Muscle layer of colon (tissue), 2 donors: ENCODE results near the gene COX19.
"Not testable (repeated sequence)": the region's sequence is repeated elsewhere in the genome, so short reads cannot be mapped to it uniquely, and the experiment has no call there.

ENCODE experiments used
- H3K27ac ChIP-seq: one replicate; pipeline ENCODE4 v1.7.0; 2013; ENCODE audit warnings: low read depth, mild to moderate bottlenecking, low read length, moderate library complexity
- H3K27me3 ChIP-seq, 2 donors: one replicate each; pipeline ENCODE4 v1.7.0; 2013; ENCODE audit warnings: low read length in 2 of 2, mild to moderate bottlenecking in 2 of 2; ENCODE audit not compliant: insufficient read depth in 2 of 2, control insufficient read depth in 1 of 2
- H3K36me3 ChIP-seq: one replicate; pipeline ENCODE4 v1.7.0; 2013; ENCODE audit warnings: mild to moderate bottlenecking, low read length; ENCODE audit not compliant: insufficient read depth
- H3K4me1 ChIP-seq: one replicate; pipeline ENCODE4 v1.7.0; 2013; ENCODE audit warnings: mild to moderate bottlenecking, low read length; ENCODE audit not compliant: insufficient read depth
- H3K4me3 ChIP-seq, 2 donors: one replicate each; pipeline ENCODE4 v1.7.0; 2013; ENCODE audit warnings: low read length in 2 of 2, low read depth in 1 of 2, mild to moderate bottlenecking in 1 of 2, moderate library complexity in 1 of 2
- H3K9ac ChIP-seq: one replicate; pipeline ENCODE4 v1.7.0; 2013; ENCODE audit warnings: low read length
- H3K9me3 ChIP-seq: one replicate; pipeline ENCODE4 v1.7.0; 2013; ENCODE audit warnings: mild to moderate bottlenecking, low read length
- donor health status: abdominal sarcoma.
- donor health status: Adenocarcinoma of cecum.

COX19 gene

DNA sequence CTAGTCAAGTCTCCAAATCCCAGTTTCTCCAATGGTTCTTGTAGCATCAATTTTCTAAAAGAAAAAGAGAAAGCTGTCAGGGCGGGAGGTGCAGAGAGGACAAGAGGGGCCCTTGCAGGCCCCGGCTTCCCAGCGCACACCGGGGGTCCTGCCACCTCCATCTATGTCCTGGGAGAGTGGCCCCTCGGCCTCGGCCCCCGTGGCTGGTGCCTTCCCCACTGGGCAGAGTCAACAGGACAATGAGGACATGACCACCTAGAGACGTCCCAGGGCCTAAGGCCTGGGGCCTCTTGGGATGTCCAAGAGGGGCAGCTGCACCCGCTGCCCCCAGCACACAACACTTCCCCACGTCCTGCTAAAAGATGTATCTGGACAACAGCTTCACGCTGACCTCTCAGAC lies 5.9 kb downstream of the COX19 start:
- H3K4me3 ChIP-seq: no peak overlapping the region
- H3K36me3 ChIP-seq: peaks cover 51% of the 10 kb centered on the region
- H3K9me3 ChIP-seq: no peaks in the 10 kb centered on the region

DNA sequence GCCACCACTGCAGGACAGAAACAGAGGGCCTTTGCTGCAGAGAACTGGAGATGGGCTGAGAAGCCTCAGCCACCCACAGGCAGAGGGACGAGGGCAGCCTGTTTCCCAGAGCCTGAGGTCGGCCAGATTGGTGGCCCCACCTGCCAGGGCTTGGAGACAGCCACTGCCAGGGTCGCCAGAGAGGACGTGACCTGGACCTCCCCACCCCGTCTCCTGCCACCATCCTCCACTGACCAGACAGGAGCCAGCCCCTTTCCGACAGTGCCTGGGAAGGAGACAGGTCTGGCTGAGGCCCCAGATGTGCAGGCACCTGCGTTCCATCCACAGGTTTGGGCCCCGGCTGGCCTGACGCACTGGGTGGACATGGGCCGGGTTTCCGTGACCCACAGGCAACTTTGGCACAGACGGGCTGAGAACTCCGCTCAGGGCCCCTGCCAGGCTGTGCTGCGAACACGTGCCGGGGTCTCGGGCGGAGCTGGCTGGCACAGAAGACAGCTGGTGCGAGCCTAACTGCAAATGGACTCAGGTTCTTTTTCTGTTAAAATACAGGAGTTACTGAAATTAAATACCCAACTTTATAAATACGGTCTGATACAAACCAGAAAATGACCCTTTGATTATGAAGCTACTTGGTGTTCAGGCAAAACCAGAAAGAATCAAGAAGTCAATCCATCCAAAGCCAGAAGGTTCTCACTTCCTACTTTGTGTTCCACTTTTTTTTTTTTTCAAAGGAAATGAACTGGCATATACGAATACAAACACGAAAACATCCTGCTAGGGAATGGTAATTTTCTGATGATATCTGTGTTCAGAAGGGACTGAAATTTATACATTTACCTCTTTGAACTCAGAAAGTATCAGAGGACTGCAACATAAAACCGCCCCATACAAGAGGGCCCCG lies 6.9 kb downstream of the COX19 start:
- no peak overlapping the region for H3K9ac ChIP-seq
- H3K9me3 ChIP-seq: no peaks in the 10 kb centered on the region
- H3K4me3 ChIP-seq: no peak overlapping the region
- no peak overlapping the region for H3K27ac ChIP-seq
- H3K4me1 ChIP-seq: peaks cover 32% of the 10 kb centered on the region
- H3K27me3 ChIP-seq: no peaks in the 10 kb centered on the region
- H3K36me3 ChIP-seq: peaks cover 51% of the 10 kb centered on the region

More for the DNA sequence above, 5.9 kb downstream of the COX19 start:
- no peak overlapping the region for H3K27ac ChIP-seq
- H3K4me1 ChIP-seq: peaks cover 24% of the 10 kb centered on the region
- H3K27me3 ChIP-seq: no peaks in the 10 kb centered on the region
- no peak overlapping the region for H3K9ac ChIP-seq

DNA sequence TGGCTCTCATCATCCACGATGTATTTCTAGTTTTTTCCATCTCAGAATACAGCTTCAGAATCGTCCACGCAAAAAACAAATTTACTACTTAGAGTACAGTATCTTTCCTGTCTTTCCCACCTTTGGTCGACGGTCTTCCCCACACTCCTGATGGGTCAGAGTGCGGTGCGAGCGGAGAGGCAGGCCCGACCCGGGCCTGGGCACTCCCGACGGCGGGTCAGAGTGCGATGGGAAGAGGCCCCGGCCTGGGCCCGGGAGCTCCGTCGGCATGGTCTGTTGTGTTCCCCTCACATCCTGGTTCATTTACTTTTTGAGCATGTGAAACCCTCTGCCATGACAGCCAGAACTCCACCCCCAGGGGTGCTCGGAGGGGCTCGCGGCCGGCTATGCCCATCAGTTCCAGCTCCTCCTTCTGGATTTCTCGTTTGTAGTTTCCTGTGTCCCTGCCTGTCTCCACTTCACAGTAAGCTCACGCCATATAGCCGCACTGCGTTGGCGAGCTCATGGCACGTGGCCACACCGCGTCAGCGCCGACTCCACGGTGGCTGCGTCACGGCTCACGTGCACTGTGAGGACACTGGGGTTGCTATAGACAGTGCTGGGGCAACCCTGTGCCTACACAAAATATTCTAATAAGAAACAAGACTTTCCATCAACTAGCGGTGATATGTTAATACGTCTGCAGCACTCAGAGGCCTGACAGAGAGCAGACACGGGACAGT lies 7.8 kb downstream of the COX19 start:
- Histone ChIP-seq H3K9ac (no peak overlapping the region), H3K27ac (no peak overlapping the region), H3K27me3 (no peaks in the 10 kb centered on the region), H3K4me1 (peaks cover 29% of the 10 kb centered on the region), H3K36me3 (peaks cover 42% of the 10 kb centered on the region), H3K4me3 (no peak overlapping the region), H3K9me3 (no peaks in the 10 kb centered on the region)

DNA sequence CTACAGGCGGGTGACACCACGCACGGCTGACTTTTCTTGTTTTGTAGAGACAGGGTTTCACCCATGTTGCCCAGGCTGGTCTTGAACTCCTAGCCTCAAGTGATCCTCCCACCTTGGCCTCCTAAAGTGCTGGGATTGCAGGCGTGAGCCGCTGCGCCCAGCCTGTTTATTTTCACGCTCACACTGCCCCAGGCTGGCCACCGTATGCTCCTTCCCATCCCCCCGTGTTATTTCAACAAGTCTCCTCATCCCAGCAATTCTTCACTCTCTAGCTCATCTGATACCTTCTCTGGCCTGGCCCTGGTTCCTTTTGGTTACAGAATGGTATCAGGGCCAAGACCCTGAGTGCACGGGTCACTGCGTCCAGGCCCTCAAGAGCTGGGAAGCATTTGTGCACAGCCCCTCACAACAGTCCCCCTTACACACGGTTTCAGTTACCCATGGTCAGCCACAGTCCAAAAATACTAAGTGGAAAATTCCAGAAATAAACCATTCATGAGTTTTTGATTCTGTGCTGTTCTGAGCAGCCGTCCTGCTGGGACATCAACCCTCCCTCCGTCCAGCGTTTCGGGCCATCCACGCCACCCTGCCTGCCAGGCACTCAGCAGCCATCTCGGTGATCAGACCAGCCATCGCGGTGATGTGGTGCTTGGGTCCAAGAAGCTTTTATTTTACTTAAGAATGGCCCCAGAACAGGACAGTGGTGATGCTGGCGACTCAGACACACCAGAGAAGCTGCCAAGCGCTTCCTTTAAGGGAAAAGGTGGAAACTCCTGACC lies 8.9 kb downstream of the COX19 start:
- H3K36me3 ChIP-seq: peaks cover 36% of the 10 kb centered on the region
- H3K9me3 ChIP-seq: no peaks in the 10 kb centered on the region
- no peak overlapping the region for H3K4me3 ChIP-seq
- no peak overlapping the region for H3K9ac ChIP-seq
- H3K27me3 ChIP-seq: no peaks in the 10 kb centered on the region
- no peak overlapping the region for H3K27ac ChIP-seq
- H3K4me1 ChIP-seq: peaks cover 31% of the 10 kb centered on the region

DNA sequence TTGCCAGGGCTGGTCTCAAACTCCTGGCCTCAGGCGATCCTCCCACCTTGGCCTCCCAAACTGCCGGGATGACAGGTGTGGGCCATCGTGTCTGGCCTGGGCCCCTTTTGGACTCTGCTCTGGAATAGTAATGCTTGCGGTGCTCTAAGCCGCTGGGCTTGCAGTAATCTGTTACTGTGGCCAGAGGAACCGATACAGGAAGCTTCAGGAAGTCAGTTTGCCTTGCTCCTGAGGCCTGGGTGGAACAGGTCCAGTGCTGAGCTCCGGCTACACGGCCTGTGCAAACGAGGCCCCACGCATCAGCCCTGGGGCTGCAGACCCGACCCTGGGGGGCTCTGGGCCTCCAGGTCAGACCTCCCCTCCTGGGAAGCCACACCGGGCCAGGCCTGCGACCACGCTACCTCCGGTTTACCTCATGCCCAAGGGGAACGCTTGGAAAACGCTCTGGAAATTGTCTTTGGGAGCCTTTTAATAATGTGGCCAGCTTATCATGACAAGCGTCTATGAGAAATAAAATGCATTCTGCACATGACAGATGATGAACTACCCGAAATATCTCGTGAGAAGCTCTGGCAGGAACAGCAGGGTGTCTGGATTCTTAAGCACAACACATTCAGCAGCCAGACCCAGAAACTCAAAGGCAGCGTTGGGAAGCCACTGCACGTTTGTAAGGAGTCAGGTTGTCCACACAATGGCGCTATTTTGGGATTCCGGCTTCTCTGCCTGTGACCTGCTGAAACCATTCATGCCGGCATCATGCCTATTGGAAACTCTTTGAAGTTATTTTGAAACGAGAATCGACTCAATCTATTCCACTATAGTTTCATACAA lies 10.7 kb downstream of the COX19 start:
- Histone ChIP-seq H3K27me3 (no peaks in the 10 kb centered on the region), H3K4me3 (peak overlapping the region in 1 of 2 donors; percentile 52), H3K36me3 (peaks cover 26% of the 10 kb centered on the region), H3K9me3 (no peaks in the 10 kb centered on the region), H3K4me1 (peaks cover 30% of the 10 kb centered on the region), H3K27ac (peak overlapping the region; percentile 75), H3K9ac (peak overlapping the region; percentile 13)

DNA sequence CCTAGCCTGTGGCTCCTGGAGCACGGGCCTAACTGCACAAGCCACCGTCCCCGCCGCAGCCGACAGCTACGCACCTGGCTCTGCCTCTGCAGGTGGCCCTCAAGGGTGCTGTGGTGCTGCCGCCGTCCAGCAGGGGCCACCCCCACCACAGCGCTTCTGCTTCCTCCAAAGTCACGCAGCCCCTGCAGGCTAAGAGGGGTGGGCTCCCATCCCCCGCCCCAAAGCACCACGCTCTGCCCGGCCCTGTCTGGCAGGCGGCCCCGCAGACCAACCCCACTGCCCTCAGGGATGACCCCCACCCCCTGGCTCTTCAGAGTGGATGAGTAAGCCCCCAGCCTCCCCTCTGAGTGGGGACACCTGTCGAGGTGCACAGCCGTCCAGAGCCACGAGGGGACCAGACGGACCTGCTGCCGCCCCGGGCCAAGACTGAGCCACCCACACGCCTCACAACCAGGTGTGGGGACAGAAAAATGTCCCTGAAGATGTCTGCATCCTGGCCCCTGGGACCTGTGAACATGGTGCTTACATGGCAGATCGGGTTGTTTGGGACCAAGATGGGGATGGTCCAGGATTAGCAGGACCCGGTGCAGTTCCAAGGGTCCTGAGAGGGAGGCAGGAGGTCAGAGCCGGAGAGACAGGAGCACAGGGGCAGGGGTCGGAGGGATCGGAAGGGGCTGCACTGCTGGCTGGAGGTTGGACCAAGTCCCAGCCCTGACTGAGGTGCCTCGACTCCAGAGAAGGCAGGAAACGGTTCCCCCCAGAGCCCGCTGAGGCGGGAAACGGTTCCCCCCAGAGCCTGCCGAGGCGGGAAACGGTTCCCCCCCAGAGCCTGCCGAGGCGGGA lies 11.9 kb downstream of the COX19 start:
- H3K9ac ChIP-seq: no peak overlapping the region
- no peak overlapping the region for H3K27ac ChIP-seq
- H3K4me1 ChIP-seq: peaks cover 30% of the 10 kb centered on the region

DNA sequence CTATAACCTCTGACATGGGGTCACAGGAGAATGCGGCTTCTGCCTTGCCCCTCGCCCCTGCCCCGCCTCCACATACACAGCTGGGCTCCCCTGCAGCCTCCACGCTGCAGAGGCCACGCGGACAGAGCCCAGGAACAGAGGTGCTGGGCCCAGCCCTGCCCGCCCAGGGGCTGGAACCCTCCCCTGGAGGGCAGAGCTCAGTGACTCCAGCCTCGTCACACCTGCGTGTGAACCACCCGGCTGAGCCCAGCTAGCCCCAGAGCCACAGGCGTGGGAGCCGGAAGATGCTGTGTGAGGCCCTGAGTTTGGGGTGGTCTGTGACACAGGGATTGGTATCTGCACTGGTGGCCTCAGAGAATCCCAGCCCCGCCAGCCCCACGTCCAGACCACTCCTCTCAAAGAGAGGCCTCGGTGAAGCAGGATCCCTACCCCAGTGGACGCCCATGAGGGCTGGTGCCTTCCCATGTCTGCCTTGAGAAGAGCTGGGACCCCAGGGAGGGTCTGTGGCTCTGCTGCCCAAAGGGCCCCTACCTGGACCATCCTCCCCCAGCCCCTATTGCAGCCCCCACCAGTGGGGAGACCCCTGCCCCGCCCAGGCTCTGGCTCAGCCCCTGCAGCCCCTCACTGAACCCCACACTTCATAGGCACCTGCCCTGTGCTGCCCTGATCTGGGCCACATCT lies 12.8 kb downstream of the COX19 start:
- peaks cover 0 to 4% of the 10 kb centered on the region in 2 donors for H3K27me3 ChIP-seq
- H3K36me3 ChIP-seq: peaks cover 9% of the 10 kb centered on the region
- H3K9ac ChIP-seq: no peak overlapping the region
- no peaks in the 10 kb centered on the region for H3K9me3 ChIP-seq
- no peak overlapping the region for H3K4me3 ChIP-seq
- peaks cover 30% of the 10 kb centered on the region for H3K4me1 ChIP-seq
- H3K27ac ChIP-seq: no peak overlapping the region

More for the DNA sequence above, 11.9 kb downstream of the COX19 start:
- Histone ChIP-seq H3K36me3 (peaks cover 17% of the 10 kb centered on the region), H3K4me3 (no peak overlapping the region), H3K27me3 (no peaks in the 10 kb centered on the region), H3K9me3 (no peaks in the 10 kb centered on the region)

DNA sequence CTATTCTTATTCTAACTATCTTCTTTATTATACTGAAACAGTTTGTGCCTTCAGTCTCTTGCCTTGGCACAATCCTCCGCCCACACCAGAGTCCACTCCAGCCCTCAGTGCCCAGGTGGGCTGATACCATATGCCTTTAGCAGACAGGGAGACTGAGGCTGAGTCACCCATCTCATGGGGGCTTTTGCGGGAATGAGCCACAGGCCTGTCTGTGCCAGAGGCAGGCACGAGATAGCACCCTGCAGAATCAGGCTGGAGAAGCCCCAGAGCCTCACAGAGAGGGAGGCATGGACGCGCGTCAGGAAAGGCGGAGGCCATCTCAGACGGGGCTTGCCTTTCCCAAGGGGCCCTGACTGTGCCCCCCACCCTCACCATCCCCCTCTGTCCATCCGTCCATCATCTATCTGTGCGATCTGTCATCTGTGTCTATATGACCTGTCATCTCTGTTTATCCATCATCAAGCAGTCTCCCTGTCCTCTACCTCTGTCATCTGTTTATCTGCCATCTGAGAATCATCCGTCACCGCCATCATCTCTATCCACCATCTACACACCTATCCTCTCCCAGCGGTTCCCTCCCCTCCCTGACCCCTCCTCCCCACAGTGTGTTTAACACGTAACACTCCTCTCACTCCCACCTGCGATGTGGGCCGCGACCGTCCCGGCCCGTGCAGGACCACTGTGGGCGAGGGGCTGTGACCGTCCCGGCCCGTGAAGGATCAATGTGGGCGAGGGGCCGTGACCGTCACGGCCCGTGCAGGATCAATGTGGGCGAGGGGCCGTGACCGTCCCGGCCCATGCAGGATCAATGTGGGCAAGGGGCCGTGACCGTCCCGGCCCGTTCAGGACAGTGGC lies 13.6 kb downstream of the COX19 start:
- no peaks in the 10 kb centered on the region for H3K9me3 ChIP-seq
- H3K27ac ChIP-seq: no peak overlapping the region
- peaks cover 2% of the 10 kb centered on the region for H3K36me3 ChIP-seq
- H3K27me3 ChIP-seq: peaks cover 0 to 6% of the 10 kb centered on the region in 2 donors
- H3K4me1 ChIP-seq: peaks cover 30% of the 10 kb centered on the region
- H3K9ac ChIP-seq: no peak overlapping the region
- H3K4me3 ChIP-seq: no peak overlapping the region

DNA sequence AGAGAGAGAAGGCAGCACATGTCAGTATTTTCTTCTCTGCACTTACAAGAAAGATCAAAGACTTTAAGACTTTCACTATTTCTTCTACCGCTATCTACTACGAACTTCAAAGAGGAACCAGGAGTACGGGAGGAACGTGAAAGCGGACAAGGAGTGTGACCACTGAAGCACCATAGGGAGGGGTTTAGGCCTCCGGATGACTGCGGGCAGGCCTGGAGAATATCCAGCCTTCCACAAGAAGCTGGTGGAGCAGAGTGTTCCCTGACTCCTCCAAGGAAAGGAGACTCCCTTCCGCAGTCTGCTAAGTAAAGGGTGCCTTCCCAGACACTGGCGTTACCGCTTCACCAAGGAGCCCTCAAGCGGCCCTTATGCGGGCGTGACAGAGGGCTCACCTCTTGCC lies 14.4 kb downstream of the COX19 start:
- Histone ChIP-seq H3K27ac (peak overlapping the region; percentile 39), H3K4me1 (peaks cover 30% of the 10 kb centered on the region)
- not testable (repeated sequence) for H3K9ac ChIP-seq, H3K4me3 ChIP-seq, H3K27me3 ChIP-seq, H3K9me3 ChIP-seq, H3K36me3 ChIP-seq
